RWPE2 (cell line): ENCODE measurements around the gene NPM3.

Source experiments
- ATAC-seq: fragments of 200-7000 bp; cut with Tn5 transposase; 3 replicates; pipeline ENCODE4 v1.9.1; 2021; ENCODE audit warnings: low read depth
- DNase-seq: peaks from one replicate; pipeline ENCODE4 v3.0.0-alpha.2; 2020; ENCODE audit warnings: low spot score
- H3K27ac ChIP-seq: fragments of 450-650 bp; 2 replicates; pipeline ENCODE4 v1.5.1; 2017; ENCODE audit warnings: mild to moderate bottlenecking; ENCODE audit not compliant: poor library complexity, severe bottlenecking
- H3K27me3 ChIP-seq: fragments of 250-450 bp; sonication (Bioruptor Pico); 2 replicates; pipeline ENCODE4 v1.5.1; 2021; ENCODE audit warnings: mild to moderate bottlenecking, moderate library complexity; ENCODE audit not compliant: insufficient read depth, poor library complexity, severe bottlenecking
- H3K36me3 ChIP-seq: fragments of 250-450 bp; sonication (Bioruptor Pico); 2 replicates; pipeline ENCODE4 v1.5.1; 2020; ENCODE audit warnings: low read depth, mild to moderate bottlenecking, moderate library complexity
- H3K4me1 ChIP-seq: fragments of 250-450 bp; sonication (Bioruptor Pico); 2 replicates; pipeline ENCODE4 v1.5.1; 2021; ENCODE audit warnings: mild to moderate bottlenecking, moderate library complexity; ENCODE audit not compliant: insufficient read depth, poor library complexity, severe bottlenecking
- H3K4me3 ChIP-seq: fragments of 250-450 bp; sonication (Bioruptor Pico); 2 replicates; pipeline ENCODE4 v1.5.1; 2021; ENCODE audit warnings: mild to moderate bottlenecking, moderate library complexity; ENCODE audit not compliant: severe bottlenecking
- H3K9me3 ChIP-seq: fragments of 250-450 bp; sonication (Bioruptor Pico); 2 replicates; pipeline ENCODE4 v1.5.1; 2021; ENCODE audit warnings: mild to moderate bottlenecking, moderate library complexity; ENCODE audit not compliant: severe bottlenecking
- CTCF ChIP-seq: fragments of 450-650 bp; IDR thresholded peaks from one replicate; pipeline ENCODE4 v1.5.1; 2017; ENCODE audit warnings: mild to moderate bottlenecking, moderate library complexity; ENCODE audit not compliant: poor library complexity, severe bottlenecking

NPM3 gene

GRCh38 chr10:101732096-101732495 is 51.1 kb downstream of the NPM3 start:
- Histone ChIP-seq H3K9me3 (no peaks in the 10 kb centered on the region), H3K27ac (no peak overlapping the region), H3K4me3 (no peak overlapping the region), H3K27me3 (no peaks in the 10 kb centered on the region), H3K36me3 (no peaks in the 10 kb centered on the region), H3K4me1 (no peaks in the 10 kb centered on the region)
- no peak for ATAC-seq
- DNase-seq: no peak
- no peak for TF ChIP-seq CTCF
